GM18507 (cell line): ENCODE measurements around the gene NFXL1.

Source experiments
- DNase-seq: peaks from one replicate; pipeline ENCODE4 v3.0.0; 2011; ENCODE audit warnings: low read depth; ENCODE audit not compliant: insufficient read length; ENCODE audit errors: extremely low spot score
- FAIRE-seq: peaks from 2 replicates; lab custom pipeline; 2011; peaks lifted over from hg19 to GRCh38; lab: Jason Lieb, UNC

Gene NFXL1

GRCh38 chr4:47907089-47907646 is 7.2 kb downstream of the NFXL1 start:
- DNase-seq (no peak), FAIRE-seq (no peak)

DNA sequence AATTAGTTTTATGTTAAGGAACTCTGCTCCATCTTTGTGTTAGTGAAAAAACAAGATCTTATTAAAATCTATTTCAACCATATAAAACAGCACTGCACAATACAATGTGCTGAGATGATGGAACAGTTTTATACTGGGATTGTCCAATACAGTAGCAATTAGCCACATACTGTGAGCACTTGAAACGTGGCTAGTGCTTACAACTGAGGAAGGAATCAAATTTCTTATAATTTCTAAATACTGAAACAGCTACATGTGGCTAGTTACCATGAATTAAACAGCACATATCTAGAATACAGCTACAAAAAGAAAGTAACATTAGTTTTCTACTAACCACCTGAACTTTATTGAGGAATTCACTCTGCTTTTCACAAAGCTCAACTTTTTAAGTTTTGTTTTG is 14.7 kb downstream of the NFXL1 start:
- DNase-seq = no peak
- FAIRE-seq = no peak

DNA sequence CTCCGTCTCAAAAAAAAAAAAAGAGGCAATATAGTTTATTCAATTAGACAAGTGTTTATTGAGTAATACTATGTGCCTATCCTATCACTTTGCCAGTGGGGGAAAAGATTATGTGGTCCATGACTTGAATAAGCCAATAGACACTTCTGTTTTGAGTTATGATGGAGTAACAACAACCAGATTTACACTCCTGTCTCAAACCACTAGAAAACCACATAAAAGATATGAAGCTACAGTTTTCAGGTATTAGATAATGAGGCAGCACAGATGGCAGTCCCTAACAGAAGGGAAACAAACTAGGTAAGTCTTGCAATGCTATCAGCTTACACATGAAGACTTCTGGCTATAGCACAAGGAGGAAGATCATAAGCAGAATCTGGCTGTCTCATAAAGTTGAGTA is 22.5 kb downstream of the NFXL1 start:
- no peak for DNase-seq
- no peak for FAIRE-seq

GRCh38 chr4:47882228-47882627 is 32.2 kb downstream of the NFXL1 start:
- FAIRE-seq = no peak
- DNase-seq = no peak

DNA sequence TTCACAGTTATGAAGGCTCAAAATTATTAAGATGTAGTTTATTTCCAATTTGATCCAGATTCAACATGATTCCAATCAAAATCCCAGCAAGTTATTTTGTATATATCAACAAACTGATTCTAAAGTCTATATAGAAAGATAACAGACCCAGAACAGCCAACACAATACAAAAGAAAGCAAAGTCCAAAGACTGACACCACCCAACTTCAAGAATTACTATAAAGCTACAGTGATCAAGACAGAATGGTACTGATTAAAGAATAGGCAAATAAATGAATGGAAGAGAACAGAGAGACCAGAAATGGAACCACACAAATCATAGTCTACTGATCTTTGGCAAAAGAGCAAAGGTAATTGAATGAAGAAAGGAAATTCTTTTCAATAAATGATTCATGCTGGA is 34.9 kb downstream of the NFXL1 start:
- FAIRE-seq = no peak

DNA sequence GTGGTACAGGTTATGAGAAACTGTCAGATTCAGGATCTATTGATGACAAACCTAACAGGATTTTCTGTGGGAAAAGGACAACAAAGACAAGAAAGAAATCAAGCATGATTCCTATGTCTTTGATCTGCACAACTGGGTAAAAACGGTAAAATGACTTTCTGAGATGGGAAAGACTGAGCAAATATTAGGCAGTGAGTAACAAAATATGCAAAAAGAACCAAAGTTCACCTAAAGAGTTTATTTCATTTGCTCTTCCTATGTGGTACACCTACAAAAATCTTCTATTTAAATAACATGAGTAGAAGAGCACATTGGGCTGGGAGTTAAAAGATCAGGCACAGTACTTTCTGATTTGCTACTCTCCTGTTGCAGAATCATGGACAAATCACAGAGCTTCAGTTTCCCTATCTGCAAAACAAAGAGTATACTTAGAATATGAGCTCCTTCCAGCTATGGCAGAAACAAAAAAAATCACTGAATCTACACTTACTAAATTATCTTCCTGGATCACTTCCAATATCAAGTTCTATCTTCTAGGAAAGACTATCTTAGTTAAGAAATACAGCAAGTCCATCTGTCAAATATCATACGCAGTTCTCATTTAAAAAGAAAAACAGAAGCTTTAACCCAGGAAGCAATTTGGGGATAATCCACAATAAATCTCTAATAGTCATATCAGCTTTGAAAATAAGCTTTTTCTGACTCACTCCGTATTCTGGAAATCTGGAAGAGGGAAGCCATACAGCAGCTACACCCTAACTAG is 37.4 kb downstream of the NFXL1 start:
- no peak for FAIRE-seq
- no peak for DNase-seq

More for the DNA sequence above, 34.9 kb downstream of the NFXL1 start:
- DNase-seq = no peak

GRCh38 chr4:47876310-47876709 is 38.1 kb downstream of the NFXL1 start:
- FAIRE-seq = no peak
- DNase-seq = no peak

DNA sequence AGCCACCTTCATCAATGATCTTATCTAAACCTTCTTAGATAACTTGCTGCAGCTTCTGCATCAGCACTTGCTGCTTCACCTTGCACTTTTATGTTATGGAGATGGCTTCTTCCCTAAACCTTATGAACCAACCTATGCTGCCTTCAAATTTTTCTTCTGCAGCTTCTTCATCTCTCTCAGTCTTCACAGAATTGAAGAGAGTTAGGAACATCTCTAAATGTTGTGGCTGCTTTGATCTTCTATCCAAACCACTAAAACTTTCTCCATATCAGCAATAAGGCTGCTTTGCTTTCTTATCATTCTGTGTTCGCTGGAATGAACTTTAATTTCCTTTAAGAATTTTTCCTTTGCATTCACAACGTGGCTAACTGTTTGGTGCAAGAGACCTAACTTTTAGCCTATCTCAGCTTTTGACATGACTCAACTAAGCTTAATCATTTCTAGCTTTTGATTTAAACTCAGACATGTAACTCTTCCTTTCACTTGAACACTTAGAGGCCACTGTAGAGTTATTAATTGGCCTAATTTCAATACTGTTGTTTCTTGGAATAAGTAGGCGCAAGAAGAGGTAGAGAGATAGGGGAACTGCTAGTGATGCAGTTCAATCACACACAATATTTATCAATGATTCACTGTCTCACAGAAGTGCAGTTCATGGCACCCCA is 40.4 kb downstream of the NFXL1 start:
- no peak for FAIRE-seq

GRCh38 chr4:47863486-47863885 is 50.9 kb downstream of the NFXL1 start:
- DNase-seq = no peak
- FAIRE-seq = no peak

More for the DNA sequence above, 40.4 kb downstream of the NFXL1 start:
- no peak for DNase-seq

DNA sequence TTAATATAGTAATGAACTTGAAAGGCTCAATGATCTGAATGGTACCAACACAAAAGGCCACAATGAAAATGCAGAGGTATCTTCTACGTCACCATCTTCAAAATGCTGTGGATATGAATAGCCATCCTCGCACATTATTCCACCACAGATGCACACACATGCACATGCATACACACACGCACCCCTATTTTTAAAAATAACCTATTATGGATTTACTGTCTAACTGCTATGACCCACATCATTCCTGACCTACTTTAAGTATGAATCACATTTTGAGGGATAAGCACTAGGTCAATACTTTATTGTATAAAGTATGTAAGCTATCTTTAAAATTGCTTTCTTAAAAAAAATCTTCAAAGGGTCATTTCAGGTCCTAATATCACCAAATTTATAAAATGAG is 52.1 kb downstream of the NFXL1 start:
- DNase-seq (no peak), FAIRE-seq (no peak)

- FAIRE-seq (no peak), DNase-seq (no peak)
Observed at GRCh38 chr4:47860305-47860704, 54.1 kb downstream of the NFXL1 start.

DNA sequence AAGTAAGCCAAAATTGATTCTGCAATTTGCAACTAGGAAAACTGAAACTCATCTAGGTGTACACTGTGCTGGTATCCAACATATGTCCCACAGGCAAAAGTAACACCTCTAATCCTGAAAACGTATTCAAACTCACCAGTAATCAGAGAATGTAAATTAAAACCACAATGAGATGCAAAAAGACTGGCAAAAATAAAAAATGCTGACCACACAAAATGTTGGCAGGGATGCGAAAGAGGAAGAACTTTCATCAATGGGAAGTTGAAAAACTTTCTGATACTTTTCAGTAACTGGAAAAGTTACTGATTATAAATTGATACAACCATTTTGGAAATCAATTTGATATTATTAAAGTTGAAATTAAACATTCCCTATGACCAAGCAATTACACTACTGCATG is 56.4 kb downstream of the NFXL1 start:
- FAIRE-seq (no peak), DNase-seq (no peak)

GRCh38 chr4:47856713-47857112 is 57.7 kb downstream of the NFXL1 start:
- FAIRE-seq = no peak

GRCh38 chr4:47855350-47855749 is 59.0 kb downstream of the NFXL1 start:
- FAIRE-seq (no peak), DNase-seq (no peak)

More at GRCh38 chr4:47856713-47857112, 57.7 kb downstream of the NFXL1 start:
- DNase-seq = no peak

- FAIRE-seq = no peak
Observed at GRCh38 chr4:47852136-47852535, 62.2 kb downstream of the NFXL1 start.

GRCh38 chr4:47849466-47849865 is 64.9 kb downstream of the NFXL1 start:
- DNase-seq (no peak), FAIRE-seq (no peak)

More at GRCh38 chr4:47852136-47852535, 62.2 kb downstream of the NFXL1 start:
- no peak for DNase-seq

GRCh38 chr4:47848041-47848440 is 66.3 kb downstream of the NFXL1 start:
- no peak for FAIRE-seq

GRCh38 chr4:47842985-47843384 is 71.4 kb downstream of the NFXL1 start:
- FAIRE-seq (no peak), DNase-seq (no peak)

More at GRCh38 chr4:47848041-47848440, 66.3 kb downstream of the NFXL1 start:
- no peak for DNase-seq

DNA sequence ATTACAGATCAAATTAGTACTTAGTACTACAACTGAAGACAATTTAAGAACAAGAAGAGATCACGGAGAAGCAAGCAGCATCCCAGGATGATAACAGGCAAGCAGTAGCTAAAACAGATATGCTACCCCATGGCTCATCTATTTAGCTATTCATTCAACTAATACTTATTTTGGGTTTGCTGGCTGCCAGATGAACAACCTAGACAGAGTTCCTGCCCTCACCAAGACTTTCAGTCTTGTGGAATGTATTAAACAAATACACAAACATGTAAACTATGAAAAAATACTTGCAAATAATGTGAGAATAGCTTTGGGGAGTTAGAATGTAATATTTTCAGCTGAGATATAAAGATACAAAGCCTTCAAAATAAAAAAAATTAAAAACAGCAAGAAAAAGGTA is 74.1 kb downstream of the NFXL1 start:
- no peak for DNase-seq
- no peak for FAIRE-seq

DNA sequence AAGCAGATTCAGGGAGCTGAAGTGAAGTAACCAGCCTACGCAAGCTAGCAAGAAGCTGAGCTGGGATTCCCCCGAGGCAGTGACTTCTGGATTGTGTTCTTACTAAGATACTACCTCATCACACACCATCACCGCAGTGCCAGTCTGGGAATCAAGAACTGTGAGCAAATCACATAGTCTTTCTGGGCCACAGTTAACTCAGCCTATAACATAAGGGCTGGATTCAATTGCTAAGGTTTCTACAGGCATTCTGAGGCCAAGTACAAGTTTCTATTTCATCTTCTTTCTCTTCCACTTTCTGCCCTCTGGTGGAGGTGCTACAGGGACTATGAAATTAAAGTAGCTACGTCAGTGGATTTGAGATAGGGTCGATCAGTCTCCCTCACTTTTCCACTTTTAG is 75.1 kb downstream of the NFXL1 start:
- FAIRE-seq (peak; percentile 78), DNase-seq (no peak)

- FAIRE-seq (no peak), DNase-seq (no peak)
Observed at GRCh38 chr4:47838445-47838844, 75.9 kb downstream of the NFXL1 start.
